Stimulated activated CD8-positive, alpha-beta memory T cell treated with anti-CD3 and anti-CD28 coated beads, Interleukin-7, amount 100 ng/mL, for 1 hour (primary cell): ENCODE data around the gene NPAS2.

Experiments used
- DNase-seq, 2 donors: peaks; one replicate each; pipeline ENCODE4 v3.0.0-alpha.2; 2020; ENCODE audit warnings: low read depth in 2 of 2

The NPAS2 gene

DNA sequence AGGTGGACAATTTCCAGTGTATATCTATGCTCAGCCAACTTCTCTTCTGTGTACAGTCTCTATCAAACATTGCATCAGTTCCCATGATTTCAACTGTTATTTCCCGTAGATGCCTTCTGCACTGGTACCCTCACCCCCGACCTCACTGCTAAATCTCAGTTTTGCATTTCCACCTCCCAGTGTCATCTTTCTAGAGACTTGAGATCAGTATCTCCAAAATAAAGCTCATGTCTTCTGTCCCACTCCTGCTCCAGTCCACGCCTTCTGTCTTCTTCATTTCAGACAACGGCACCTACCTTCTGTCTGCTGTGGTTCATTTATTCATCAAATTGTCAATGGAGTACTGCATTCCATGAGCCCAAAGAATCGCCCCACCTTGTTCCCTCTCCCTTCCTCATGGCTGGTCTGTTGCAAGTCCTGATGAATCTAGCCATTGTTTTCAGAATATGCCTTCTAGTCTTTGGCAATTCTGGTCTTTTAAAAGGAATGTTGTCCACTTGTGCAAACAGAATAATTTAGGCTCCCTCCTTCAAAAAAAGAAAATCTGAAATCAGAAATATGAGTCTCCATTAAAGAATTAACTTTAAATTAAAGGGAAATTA is 23.3 kb upstream of the NPAS2 start:
- DNase-seq = no peak

DNA sequence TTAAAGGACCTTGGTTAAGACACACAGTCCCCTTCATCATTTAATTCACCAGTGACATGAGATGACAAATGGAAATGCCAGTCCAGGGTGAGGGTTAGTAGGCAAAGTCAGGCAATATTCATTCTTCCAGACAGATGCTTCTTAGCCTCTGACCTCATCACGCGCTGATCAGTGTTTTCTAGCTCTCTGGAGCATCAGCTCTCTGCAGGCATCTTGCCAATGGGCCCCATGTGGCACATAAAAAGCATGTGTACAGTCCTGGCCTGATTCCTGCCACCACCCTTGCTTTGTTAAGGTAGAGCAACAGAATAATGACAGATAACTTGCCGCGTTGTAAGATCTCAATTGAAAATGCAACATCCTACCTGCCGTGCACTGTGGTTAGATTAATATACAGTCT is 20.3 kb upstream of the NPAS2 start:
- no peak for DNase-seq

DNA sequence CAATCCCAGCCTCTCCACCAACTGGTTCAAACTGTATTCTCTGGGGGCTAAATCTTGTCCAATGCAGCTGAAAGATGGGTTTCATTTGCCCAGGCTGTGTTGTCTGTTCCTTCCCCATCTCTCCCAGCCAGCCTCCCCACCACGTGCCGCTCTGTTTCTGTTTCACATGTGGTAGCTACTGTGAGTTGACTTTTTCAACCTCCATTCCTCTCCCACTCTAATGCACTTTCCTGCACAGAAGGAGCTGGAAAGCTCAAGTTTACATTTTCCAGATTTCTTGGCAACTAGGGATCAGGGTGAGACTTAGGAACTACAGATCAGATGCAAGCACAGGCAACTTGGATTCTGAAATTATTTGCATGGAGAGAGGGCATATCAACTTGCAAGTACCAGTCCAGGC is 19.0 kb upstream of the NPAS2 start:
- DNase-seq = no peak

DNA sequence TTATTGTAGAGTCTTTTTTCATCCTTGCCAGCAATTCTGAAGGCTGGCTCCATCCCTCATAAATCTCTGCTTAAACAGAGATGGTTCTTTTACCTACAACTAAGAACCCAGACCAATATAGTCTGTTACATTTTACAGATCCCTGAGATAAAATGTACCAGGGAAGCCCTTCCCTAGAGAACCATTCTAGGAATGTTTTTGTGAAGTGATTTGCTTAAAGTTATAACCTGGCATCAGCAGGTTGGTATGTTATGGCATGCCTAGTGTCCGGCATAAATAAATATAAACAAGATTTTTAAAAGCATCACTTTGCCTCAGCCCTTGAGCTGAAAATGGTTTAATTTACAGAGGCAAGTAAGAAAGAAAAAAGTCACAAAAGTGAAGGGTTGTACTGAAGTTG is 18.5 kb upstream of the NPAS2 start:
- DNase-seq = no peak

GRCh38 chr2:100802066-100802465 is 17.9 kb upstream of the NPAS2 start:
- no peak for DNase-seq

- no peak for DNase-seq
These were observed 16.6 kb upstream of the NPAS2 start for GRCh38 chr2:100803334-100803733.

DNA sequence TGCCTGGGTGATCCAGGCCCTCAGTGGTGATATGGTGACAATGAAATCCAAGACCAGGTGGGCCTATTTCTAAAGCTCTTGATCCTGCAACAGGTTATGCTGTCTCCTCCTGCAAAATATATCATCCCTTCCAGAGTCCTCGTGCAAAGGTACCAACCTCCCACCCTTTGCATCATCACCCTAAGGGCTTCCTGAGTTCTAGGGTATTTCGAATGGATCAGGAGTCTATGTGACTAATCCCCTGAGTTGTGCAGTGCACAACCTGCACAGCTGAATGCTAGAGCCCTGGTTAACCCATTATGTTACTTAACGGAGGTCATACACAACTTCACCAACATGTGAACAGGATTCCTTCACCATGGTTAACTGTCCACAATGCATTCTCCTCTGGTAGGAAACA is 13.4 kb upstream of the NPAS2 start:
- DNase-seq = no peak

DNA sequence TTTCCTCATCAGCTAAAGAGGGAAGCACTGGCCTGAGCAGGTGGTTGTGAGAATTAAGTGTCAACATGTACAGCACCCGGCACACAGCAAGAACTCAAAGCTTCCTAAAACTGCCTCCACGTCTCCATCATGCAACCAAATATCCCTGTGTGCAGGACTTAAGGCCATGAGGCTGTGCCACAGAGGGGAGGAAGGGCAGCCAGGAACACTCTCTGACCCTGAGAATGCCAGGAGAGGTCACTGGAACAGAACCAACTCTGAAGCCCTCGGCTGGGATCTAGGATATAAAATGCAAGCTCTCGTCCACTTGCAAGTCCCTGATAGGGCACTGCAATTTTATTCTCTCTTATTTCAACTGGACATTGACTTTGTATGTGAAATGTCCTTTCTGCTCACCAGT is 12.2 kb upstream of the NPAS2 start:
- DNase-seq = no peak

DNA sequence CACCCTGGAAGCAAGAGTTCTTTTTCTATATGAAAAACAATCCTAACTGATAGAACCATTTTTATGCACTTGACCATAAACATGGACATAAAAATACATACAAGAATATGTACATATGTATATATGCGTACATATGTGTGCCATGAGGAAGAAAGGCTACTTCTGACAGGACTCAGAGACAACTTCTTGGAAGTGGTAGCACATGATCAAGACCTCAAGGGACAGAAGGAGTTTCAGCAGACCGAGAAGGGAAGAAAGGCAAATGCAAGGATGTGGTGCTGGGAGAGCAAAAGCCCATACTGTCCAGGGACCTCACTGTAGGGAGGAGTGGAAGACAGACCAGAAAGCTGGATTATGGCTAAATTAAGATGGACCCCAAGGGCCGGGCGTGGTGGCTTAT is 11.4 kb upstream of the NPAS2 start:
- no peak for DNase-seq

- DNase-seq = no peak
These were observed 10.4 kb upstream of the NPAS2 start for GRCh38 chr2:100809506-100809905.

DNA sequence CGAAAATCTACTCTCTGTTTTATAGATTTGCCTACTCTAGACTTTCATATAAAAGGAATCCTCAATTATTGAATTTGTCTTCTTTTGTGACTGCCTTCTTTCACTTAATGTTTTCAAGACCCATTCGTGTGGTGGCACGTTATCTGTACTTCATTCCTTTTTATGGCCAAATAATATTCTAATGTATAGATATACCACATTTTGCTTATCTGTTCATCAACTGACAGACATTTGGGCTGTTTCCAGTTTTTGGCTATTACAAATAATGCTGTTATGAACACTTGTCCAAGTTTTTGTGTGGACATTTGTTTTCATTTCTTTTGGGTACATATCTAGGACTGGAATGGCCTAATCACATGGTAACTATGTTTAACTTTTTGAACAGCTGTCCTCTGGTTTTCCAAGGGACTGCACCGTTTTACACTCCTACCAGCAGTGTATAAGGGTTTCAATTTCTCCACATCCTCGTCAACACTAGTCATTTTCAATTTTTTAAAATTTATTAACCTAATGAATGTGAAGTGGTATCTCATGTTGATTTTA is 9.3 kb upstream of the NPAS2 start:
- DNase-seq = no peak

GRCh38 chr2:100812116-100812515 is 7.8 kb upstream of the NPAS2 start:
- DNase-seq = no peak

GRCh38 chr2:100812573-100812972 is 7.4 kb upstream of the NPAS2 start:
- no peak for DNase-seq

DNA sequence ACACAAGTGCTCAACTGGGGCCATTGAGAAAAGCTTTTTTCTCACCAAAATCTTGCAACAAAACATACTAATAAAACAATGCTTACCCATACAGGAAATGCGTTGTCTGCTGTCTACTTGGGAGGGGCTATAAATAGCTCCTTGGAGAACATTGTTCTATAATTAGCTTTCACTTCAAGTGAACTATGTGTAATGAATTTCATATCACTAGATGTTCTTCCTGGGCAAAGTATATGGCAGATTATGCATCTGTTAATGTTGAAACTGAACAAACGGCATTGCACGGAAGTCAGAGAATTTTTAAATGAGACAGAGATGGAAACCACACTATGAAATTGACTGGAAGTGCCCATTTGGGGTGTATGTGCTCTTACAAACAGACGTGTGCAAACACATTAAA is 6.4 kb upstream of the NPAS2 start:
- no peak for DNase-seq

DNA sequence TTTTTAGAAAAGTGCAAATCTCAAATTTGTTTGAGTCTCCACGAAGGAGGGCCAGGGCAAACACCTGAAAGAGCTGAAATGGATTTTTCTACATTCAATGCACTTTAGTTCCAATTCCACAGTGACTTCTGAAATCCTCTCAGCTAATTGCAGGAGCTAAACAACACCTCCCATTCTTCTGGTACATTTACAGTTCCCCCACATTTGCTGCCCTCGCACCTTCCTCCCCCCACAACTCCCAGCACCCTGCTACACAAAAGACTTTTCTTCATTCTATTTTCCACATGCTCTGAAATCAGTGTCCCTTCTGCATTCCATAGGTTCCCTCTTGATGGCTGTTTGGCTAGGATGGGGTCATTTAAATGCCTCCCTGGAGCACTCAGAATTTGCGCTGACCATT is 5.9 kb upstream of the NPAS2 start:
- no peak for DNase-seq

DNA sequence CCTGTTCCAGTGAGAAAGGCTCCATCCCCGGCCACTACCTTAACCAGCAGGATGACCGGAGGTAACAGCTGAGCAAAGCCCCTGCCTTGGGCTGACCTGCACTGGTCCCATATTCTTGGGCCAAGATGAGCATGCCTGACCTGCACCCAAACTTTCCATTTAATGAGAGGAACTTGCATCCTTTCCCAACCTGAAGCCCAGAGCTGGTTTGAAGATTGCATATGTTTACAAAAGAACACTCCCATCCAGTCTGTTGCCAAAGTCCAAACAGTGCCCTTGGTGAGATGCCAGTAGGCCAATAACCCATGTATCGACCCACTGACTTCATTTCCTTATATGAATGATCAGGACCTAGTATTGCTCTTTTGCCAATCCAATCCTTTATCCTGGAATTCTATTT is 5.5 kb upstream of the NPAS2 start:
- DNase-seq = no peak

GRCh38 chr2:100817388-100817985 is 2.5 kb upstream of the NPAS2 start:
- DNase-seq = no peak

DNA sequence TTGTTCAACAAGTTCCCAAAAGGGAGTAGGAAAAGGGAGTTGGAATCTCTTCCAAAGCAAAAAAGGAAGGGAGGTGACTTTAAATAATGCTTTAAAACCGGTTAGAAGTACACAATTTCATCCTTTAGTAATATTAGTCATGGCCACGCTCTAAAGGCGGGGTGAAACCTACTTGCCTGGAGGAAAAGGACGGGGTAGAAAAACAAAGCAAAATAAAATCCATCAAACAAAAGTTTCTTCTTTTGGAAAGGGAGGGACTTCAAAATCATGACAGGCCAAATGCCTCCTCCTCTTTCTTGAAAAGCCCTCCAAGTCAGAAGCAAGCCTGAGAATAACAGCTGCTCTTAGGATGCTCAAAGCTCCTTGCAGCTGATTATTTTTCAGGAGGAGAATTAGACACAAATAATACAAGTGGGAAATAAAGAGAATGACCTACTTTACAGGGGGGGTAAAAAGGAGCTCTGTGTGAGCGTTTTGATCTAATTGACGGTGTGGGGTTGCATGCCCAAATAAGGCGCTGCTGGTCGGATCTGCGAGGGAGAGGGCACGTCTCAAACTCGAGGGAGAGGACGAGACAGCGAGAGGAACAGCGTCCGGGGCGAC is 1.8 kb upstream of the NPAS2 start:
- DNase-seq = no peak

GRCh38 chr2:100818606-100819369 is 1.2 kb upstream of the NPAS2 start:
- no peak for DNase-seq

GRCh38 chr2:100820273-100820522 is 259 bp downstream of the NPAS2 start:
- no peak for DNase-seq

DNA sequence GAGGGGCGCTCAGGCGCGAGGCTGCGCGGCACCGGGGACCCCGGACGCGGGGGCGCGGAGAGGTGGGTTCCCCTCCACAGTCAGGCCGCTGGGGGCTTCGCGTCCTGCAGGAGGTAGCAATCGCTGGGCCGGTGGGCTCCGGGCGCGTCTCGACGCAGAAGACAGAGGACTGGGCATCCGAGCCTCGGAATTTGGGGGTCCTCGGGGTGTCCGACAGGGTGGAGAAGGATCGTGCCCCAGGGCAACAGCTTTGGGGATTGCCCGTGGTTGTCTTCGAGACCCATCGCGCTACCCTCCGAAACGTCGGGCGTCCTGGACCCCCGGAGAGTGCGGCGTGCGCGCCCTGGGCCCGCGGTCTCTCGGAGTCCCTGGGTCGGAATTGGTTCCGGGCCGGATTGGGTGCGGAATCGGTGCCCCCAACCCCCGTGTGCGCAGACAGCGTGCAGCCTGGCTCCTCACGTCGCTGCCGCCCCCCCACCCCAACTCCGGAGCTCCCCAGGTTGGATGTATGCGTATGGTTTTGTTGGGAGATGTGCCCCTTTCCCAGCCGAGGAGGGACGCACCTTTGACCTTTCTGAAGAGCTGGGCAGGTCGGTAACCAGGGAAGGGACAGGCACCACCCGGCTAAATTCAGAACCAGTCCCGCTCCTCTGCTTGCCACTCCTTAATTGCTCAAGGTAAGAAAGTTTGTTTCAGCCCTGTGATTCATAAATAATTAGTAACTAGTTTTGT is 750 bp downstream of the NPAS2 start:
- DNase-seq = no peak

DNA sequence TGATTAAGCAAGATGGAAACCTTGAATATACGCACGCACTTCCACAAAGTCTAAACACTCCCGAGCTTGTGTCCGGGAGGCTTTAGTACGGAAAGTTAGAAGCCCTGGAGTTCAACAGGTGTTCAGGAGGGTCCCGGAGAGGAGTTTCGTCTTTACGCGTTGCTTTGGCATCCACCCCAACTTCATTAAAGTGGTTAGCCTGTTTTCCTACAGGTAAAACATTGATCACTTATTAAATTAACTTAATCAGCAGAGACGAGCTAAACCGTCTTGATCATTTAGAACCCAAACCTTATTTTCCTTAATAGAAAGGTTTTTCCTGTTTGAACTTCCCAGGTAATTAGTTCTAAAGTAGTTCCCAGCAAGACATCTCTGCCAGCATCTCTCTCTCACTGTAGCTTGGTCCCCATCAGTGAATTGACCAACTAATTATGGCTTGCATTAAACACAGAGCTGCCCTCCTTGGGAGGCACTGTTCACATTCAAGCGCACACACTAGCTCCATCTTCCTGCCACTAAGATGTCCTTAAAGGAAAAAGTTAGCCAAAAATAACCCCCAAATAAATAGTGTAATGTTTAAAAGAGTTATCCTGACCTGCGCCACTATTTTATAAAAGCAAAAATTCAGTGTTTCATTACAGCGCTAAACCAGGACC is 1.4 kb downstream of the NPAS2 start:
- no peak for DNase-seq
